GM19238 (cell line): ENCODE results near the gene OR13J1.
"Not testable (repeated sequence)": the region's sequence is repeated elsewhere in the genome, so short reads cannot be mapped to it uniquely, and the experiment has no call there.

Experiments used
- DNase-seq: peaks from one replicate; pipeline ENCODE4 v3.0.0; 2011; ENCODE audit warnings: low spot score; ENCODE audit not compliant: insufficient read length

Gene OR13J1

GRCh38 chr9:35870351-35870923 lies at the start of gene OR13J1:
Gene OR13J1 (minus strand): TSS chr9:35870401. CDS start chr9:35870401, 0 bp downstream.
- no peak for DNase-seq

DNA sequence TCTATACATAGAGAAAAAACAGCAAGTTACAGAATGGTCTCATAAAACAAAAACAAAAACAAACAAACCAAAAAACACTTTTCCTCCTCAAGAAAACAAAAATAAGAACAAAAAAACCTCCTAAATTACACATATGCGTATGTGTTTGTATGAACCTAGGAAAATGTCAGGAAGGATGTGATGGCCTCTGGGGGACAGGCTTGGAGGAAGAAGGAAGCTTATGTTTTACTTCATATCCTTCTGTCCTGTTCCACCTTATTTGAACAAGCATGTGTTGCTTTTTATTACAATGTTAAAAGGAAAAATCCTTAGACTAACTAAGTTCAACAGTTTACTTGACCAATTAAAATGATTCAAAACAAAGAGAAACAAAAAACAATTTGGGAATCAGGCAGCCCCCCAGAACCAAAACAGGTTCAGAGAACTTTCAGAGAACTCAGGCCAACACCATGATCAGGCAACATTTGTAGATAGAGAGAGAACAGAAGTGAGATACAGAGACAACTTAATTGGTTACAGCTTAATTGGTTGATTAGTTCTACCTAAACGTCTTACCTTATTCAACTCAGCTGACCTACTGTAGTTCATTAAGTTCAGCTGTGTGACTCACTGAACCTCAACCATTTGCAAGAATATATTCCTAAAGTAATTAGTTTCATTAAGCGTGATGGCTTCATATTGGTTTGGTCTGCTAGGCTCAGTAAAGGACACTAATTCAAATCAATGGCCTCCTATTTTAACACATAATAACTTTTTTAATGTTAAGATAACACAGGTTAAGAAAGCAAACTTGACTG lies 49.2 kb upstream of the OR13J1 start:
- no peak for DNase-seq

DNA sequence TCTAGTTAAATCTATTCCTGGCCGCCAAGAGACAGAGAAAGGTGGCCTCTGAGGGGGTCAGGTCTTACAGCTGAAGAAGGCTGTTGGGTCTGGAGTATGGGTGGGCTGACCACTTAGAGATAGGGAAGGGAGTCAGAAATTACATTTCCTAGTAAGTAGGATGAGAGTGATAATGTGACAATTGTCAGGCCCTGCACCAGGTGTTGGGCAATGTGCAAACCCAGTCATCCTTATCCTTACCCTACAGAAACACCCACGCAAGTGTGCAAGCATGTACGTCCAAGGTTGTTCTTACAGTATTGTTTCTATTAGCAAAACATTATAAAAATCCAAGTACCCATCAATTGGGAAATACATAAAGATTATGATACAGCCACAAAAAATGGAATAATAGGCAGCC lies 48.6 kb upstream of the OR13J1 start:
- no peak for DNase-seq

DNA sequence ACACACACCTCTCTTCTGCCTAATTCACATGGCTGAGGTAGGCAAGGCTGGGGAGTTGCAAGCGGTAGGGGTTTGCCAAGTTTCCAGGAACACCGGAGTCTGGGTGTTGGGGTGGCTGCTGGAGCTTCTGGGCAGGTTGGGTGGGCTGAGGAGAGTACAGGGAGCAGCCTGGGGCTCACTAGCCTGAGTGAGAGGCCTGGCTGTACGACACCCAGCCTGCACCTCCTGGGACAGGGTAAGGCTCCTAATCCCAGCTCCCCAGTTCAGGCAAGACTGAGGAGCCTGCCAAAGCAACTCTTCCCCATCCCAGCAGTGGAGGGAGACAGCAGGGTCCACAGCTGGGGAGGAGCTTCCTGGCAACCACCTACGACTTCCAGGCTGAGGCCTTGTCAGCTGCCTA lies 47.1 kb upstream of the OR13J1 start:
- DNase-seq: no peak

- DNase-seq: no peak
Measured at GRCh38 chr9:35915681-35916294, 45.6 kb upstream of the OR13J1 start.

- DNase-seq: no peak
Measured at GRCh38 chr9:35914301-35914807, 44.2 kb upstream of the OR13J1 start.

DNA sequence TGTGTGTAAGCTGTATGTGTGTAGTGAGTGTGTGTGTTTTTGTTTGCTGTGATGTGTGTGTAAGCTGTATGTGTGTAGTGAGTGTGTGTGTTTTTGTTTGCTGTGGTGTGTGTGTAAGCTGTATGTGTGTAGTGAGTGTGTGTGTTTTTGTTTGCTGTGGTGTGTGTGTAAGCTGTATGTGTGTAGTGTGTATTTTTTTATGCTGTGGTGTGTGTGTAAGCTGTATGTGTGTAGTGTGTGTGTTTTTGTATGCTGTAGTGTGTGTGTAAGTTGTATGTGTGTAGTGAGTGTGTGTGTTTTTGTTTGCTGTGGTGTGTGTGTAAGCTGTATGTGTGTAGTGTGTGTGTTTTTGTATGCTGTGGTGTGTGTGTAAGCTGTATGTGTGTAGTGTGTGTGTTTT lies 43.2 kb upstream of the OR13J1 start:
- not testable (repeated sequence) for DNase-seq

DNA sequence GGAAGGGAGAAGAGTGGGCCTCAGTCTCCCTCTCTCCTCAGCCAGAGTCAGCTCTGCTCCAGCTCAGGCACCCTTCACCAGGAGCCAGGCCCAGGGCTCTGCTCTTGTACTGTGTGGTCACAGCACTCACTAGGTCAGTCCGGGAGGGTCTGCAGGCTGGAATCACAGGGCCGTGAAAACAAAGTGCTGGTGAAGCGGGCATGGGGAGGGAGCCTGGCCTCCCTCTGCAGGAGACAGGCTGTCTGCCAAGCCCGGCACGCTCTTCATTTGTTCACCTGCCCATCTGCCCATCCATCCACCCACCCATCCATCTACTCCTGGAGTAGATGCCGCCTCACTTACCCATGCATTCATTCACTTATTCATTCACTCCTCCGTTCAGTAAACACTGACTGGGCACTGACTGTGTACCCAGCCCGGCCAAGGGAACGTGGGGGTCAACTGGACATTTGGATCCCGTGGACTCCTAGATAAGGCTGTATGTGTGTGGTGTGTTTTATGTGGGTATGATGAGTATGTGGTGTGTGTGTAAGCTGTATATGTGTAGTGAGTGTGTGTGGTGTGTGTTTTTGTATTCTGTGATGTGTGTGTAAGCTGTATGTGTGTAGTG lies 42.7 kb upstream of the OR13J1 start:
- DNase-seq: no peak

- DNase-seq: no peak
Measured at GRCh38 chr9:35911690-35912089, 41.5 kb upstream of the OR13J1 start.

GRCh38 chr9:35910613-35911359 lies 40.6 kb upstream of the OR13J1 start:
- peak; percentile 23 for DNase-seq

- DNase-seq: no peak
Measured at GRCh38 chr9:35909687-35910612, 39.7 kb upstream of the OR13J1 start.

GRCh38 chr9:35909274-35909673 lies 39.1 kb upstream of the OR13J1 start, which contains the start of gene SPAAR:
Gene SPAAR (plus strand): TSS chr9:35909490. CDS start chr9:35910464, 974 bp downstream.
- no peak for DNase-seq

DNA sequence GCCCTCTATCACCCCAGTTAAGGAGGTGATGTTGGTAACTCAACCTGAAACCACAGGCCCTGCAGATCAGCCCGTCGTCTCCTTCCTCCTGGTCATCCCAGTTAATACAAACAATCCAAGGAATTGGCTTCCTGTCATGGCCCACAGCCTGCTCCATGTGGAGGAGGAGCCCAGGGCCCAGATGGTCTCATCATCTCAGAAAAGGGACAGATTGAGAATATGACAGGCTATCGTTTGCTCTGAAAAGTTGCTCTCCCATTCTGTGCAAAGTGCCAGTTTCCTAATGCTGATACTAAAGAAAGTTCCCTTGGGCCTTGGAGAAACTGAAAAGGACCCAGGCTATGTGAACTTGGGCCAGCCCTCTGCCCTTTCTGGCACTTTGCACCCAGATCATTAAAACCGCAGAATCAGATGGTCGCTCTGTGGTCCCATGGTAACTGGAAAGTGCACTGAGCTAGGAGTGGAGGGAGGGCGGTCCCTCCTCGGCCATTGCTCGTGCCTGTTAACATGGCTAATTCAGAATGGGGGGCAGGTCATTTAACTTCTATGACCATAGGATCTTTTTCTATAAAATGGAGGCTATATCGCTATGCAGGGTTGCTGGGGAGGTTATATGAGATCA lies 38.4 kb upstream of the OR13J1 start:
- no peak for DNase-seq

GRCh38 chr9:35907711-35908503 lies 37.7 kb upstream of the OR13J1 start:
- DNase-seq: no peak

DNA sequence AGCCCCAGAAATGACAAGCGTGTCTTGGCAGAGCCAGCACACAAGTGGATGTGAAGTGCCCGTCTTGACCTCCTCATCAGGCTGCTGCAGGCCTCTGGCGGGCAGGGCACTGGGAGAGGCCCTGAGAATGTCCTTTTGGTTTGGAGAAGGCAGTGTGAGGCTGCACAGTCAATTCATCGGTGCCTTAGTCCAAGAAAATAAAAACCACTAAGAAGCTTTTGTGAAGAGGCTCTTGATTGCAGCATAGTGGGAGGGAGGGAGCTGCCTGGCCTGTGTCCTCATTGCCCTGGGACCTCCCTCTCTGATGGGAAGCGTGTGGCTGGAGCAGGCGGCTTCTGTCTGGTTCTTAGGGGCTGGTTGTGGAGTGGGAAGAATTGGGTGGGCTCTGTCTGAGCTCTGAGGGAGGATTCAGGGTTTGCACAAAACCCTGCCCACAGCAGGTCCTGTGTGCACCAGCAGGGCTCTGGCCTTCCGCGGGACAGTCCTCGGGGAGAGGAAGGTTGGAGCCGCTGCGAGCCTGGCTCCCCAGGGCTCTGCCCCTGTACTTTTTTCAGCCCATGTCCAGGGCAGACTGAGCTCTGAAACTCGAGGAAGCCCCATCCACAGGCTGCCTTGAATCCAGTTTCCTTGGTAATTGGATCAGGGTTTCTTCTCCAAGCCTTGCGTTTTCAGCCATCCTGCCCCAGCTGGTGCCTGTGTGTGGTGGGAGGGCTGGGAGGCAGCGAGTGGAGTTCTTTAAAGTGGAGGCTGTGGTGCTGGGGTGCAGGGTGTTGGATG lies 36.9 kb upstream of the OR13J1 start:
- DNase-seq: no peak

DNA sequence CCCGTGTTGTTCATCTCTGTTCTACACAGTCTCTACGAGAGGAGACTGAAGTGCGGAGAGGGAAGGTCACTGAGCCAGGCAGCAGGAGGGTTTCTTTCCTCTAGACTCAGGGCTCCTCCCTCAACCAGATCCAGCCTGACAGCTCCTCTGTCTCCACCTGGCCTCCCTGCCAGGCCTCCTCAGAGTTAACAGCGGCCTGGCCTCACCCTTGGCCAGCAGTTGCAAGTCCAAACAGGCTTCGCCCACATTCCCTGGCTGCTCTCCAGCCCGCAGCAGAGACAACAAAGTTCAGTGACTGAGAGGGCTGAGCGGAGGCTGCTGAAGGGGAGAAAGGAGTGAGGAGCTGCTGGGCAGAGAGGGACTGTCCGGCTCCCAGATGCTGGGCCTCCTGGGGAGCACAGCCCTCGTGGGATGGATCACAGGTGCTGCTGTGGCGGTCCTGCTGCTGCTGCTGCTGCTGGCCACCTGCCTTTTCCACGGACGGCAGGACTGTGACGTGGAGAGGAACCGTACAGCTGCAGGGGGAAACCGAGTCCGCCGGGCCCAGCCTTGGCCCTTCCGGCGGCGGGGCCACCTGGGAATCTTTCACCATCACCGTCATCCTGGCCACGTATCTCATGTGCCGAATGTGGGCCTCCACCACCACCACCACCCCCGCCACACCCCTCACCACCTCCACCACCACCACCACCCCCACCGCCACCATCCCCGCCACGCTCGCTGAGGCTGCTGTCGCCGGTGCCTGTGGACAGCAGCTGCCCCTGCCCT lies 35.9 kb upstream of the OR13J1 start, which contains the start of gene HRCT1:
Gene HRCT1, plus strand, starts transcription at position 291 of the 768 bp plus-strand sequence. Its CDS starts 86 bp downstream, at position 377.
- no peak for DNase-seq
